HepG2 (cell line): Measurements from ENCODE around the gene WASHC3. TPM values are rescaled to one million over a fixed set of nuclear protein-coding genes. Genes with fewer than 3 reads are reported as not detected.

Experiments
- ATAC-seq: fragments of 200-7000 bp; cut with Tn5 transposase; 3 replicates; pipeline ENCODE4 v1.9.1; 2020; ENCODE audit warnings: mild to moderate bottlenecking, moderate library complexity
- BruUV-seq: library from RNA; stranded (reverse); fragments of 400-500 nt; replicated peaks from 2 replicates; lab custom pipeline; 2021; lab: Mats Ljungman, UMichigan
- CTCF ChIA-PET: fragments of 300-600 bp; formaldehyde crosslinking; extraction: SDS; loops from one replicate; lab custom pipeline; 2021; ENCODE audit warnings: low total read pairs, inconsistent platforms, low intra/inter-chr PET ratio; lab: Yijun Ruan, JAX
- POLR2A ChIA-PET: fragments of 350-600 bp; sonication (Branson Sonifier 250); formaldehyde crosslinking; loops from one replicate; lab custom pipeline; 2020; ENCODE audit warnings: antibody characterized with exemption, inconsistent platforms; lab: Yijun Ruan, JAX
- DNase-seq: peaks from one replicate; pipeline ENCODE4 v3.0.0-alpha.2; 2015; ENCODE audit warnings: low spot score
- FAIRE-seq: peaks from 3 replicates; lab custom pipeline; 2011; peaks lifted over from hg19 to GRCh38; lab: Jason Lieb, UNC
- H2AFZ ChIP-seq: one replicate; pipeline ENCODE4 v1.6.1; 2011; ENCODE audit warnings: low read length, inconsistent platforms
- H3K27ac ChIP-seq: fragments of 300-600 bp; 3 replicates; pipeline ENCODE4 v1.8.0; 2011; ENCODE audit warnings: mixed run types, mild to moderate bottlenecking, mixed read lengths, low read length, inconsistent platforms; ENCODE audit not compliant: insufficient read depth; ENCODE audit errors: extremely low read length
- H3K27me3 ChIP-seq, 2 experiments: fragments of 200-600 bp in 1 of 2; 2 replicates in 1 of 2; 3 replicates in 1 of 2; pipeline versions ENCODE4 v1.6.0 to v1.8.0; 2011; ENCODE audit warnings: low read length in 2 of 2, mild to moderate bottlenecking in 2 of 2, moderate library complexity in 2 of 2, inconsistent platforms in 1 of 2; ENCODE audit not compliant: insufficient read depth in 2 of 2, control insufficient read depth in 1 of 2
- H3K36me3 ChIP-seq, 2 experiments: fragments of 200-600 bp in 1 of 2; replicated peaks in 1 of 2; 2 replicates in 1 of 2; 3 replicates in 1 of 2; pipeline versions ENCODE4 v1.5.1 to v1.8.0; 2011; ENCODE audit warnings: low read length in 2 of 2, inconsistent platforms in 1 of 2; ENCODE audit not compliant: insufficient read depth in 2 of 2, control insufficient read depth in 1 of 2
- H3K4me1 ChIP-seq: 2 replicates; pipeline ENCODE4 v1.5.1; 2012; ENCODE audit warnings: low read length, inconsistent platforms; ENCODE audit not compliant: insufficient read depth
- H3K4me2 ChIP-seq: 2 replicates; pipeline ENCODE4 v1.6.0; 2011; ENCODE audit warnings: low read depth, low read length, inconsistent platforms
- H3K4me3 ChIP-seq, 3 experiments: fragments of 200-600 bp in 1 of 3; sonication (generic), shearing (Covaris generic) in 1 of 3; replicated peaks in 1 of 3; 2 replicates each; pipeline ENCODE4 v1.5.1; 2011 to 2016; ENCODE audit warnings: low read length in 3 of 3, inconsistent platforms in 2 of 3, low read depth in 2 of 3, mild to moderate bottlenecking in 2 of 3, control low read depth in 1 of 3, mixed read lengths in 1 of 3; ENCODE audit not compliant: insufficient read depth in 1 of 3
- H3K79me2 ChIP-seq: one replicate; pipeline ENCODE4 v1.6.1; 2011; ENCODE audit warnings: low read length, inconsistent platforms; ENCODE audit not compliant: insufficient read depth
- H3K9ac ChIP-seq: 2 replicates; pipeline ENCODE4 v1.6.0; 2011; ENCODE audit warnings: mild to moderate bottlenecking, low read depth, low read length, inconsistent platforms; ENCODE audit not compliant: insufficient read depth
- H3K9me3 ChIP-seq: 2 replicates; pipeline ENCODE4 v1.5.1; 2012; ENCODE audit warnings: mild to moderate bottlenecking, low read length
- H4K20me1 ChIP-seq: 2 replicates; pipeline ENCODE4 v1.6.0; 2011; ENCODE audit warnings: inconsistent platforms, mild to moderate bottlenecking, low read length, moderate library complexity; ENCODE audit not compliant: insufficient read depth
- HIVEP1 ChIP-seq: sonication (generic); formaldehyde crosslinking; IDR thresholded peaks from 2 replicates; pipeline ENCODE4 v1.4.0; 2020; ENCODE audit warnings: mild to moderate bottlenecking, missing genetic modification reagents
- LCORL ChIP-seq, 2 experiments: fragments of 450-650 bp in 1 of 2; sonication (generic) in 1 of 2; formaldehyde crosslinking in 1 of 2; IDR thresholded peaks; 2 replicates each; pipeline versions ENCODE4 v1.5.0 to v1.6.1; 2017 to 2020; ENCODE audit warnings: antibody characterized with exemption in 1 of 2, missing genetic modification reagents in 1 of 2
- RBM22 ChIP-seq: fragments of 200-400 bp; formaldehyde crosslinking; optimal IDR thresholded peaks from 2 replicates; pipeline ENCODE3; 2017; ENCODE audit warnings: mild to moderate bottlenecking, low read length, moderate library complexity
- RFX1 ChIP-seq: fragments of 450-650 bp; IDR thresholded peaks from 2 replicates; pipeline ENCODE4 v1.6.1; 2017
- RFX3 ChIP-seq: IDR thresholded peaks from 2 replicates; pipeline ENCODE4 v1.6.1; 2016; ENCODE audit warnings: missing biosample characterization, missing genetic modification reagents
- SALL2 ChIP-seq: sonication (generic); formaldehyde crosslinking; IDR thresholded peaks from 2 replicates; pipeline ENCODE4 v1.8.1; 2023; ENCODE audit warnings: mild to moderate bottlenecking, missing genetic modification reagents, inconsistent platforms
- ZNF577 ChIP-seq: sonication (generic); formaldehyde crosslinking; IDR thresholded peaks from 2 replicates; pipeline ENCODE4 v1.4.0; 2020; ENCODE audit warnings: mild to moderate bottlenecking, low read depth, missing genetic modification reagents, borderline replicate concordance
- ZNF614 ChIP-seq: IDR thresholded peaks from 2 replicates; pipeline ENCODE4 v1.6.1; 2018; ENCODE audit warnings: missing biosample characterization, missing genetic modification reagents, inconsistent platforms, borderline replicate concordance
- ZNF615 ChIP-seq: sonication (generic); formaldehyde crosslinking; IDR thresholded peaks from 2 replicates; pipeline ENCODE4 v1.5.0; 2020; ENCODE audit warnings: mild to moderate bottlenecking, missing genetic modification reagents, borderline replicate concordance
- WGBS: methylation state at CpG from one replicate; pipeline ENCODE4 v1.1.6; 2017; ENCODE audit warnings: low lambda C conversion rate; 5-methylcytosine and 5-hydroxymethylcytosine counted together
- in situ Hi-C: cut with HindIII; loops from 2 replicates; pipeline ENCODE4 v1.10.0; 2017; ENCODE audit warnings: low pct_unique_long_range_greater_than_20kb; ENCODE audit not compliant: extremely low pct_ligation_motif_present
- intact Hi-C: fragments of 100-400 bp; cut with micrococcal nuclease; formaldehyde crosslinking; loops from one replicate; pipeline ENCODE4 v1.10.0; 2022; ENCODE audit not compliant: unreplicated experiment
- polyA plus RNA-seq, 8 experiments: library from polyadenylated mRNA; depleted of rRNA in 3 of 8; stranded (reverse) in 7 of 8; unstranded in 1 of 8; fragments of >200 nt; fragmentation: Illumina TruSeq in 4 of 8; extraction: Trizol in 4 of 8; gene quantifications; 2 replicates each; pipeline versions ENCODE4 v1.2.1 to v1.2.3, GENCODE V29; 2011 to 2016; ENCODE audit warnings: low read depth in 4 of 8, missing spikeins in 1 of 8, mixed read lengths in 1 of 8; ENCODE audit not compliant: insufficient read depth in 1 of 8
- total RNA-seq, 5 experiments: library from RNA; depleted of rRNA; stranded (reverse); fragments of >200 nt; fragmentation: Illumina TruSeq; extraction: Trizol; gene quantifications; 2 replicates each; pipeline ENCODE4 v1.2.3, GENCODE V29; 2016; ENCODE audit warnings: low read depth in 1 of 5
- TF ChIP-seq, protein P1 (sequence below): sonication (generic); formaldehyde crosslinking; IDR thresholded peaks from 2 replicates; pipeline ENCODE4 v1.4.0; 2020; ENCODE audit warnings: mild to moderate bottlenecking, missing genetic modification reagents
- TF ChIP-seq, protein P2 (sequence below): sonication (generic); formaldehyde crosslinking; IDR thresholded peaks from 2 replicates; pipeline ENCODE4 v1.4.0; 2020; ENCODE audit warnings: missing genetic modification reagents, mild to moderate bottlenecking, borderline replicate concordance
- TF ChIP-seq, protein P3 (sequence below): sonication (generic); formaldehyde crosslinking; IDR thresholded peaks from 2 replicates; pipeline ENCODE4 v1.5.1; 2020; ENCODE audit warnings: mild to moderate bottlenecking, missing genetic modification reagents, moderate library complexity
- TF ChIP-seq, protein P4 (sequence below): sonication (generic); formaldehyde crosslinking; IDR thresholded peaks from 2 replicates; pipeline ENCODE4 v1.4.0; 2020; ENCODE audit warnings: missing genetic modification reagents

Gene WASHC3
- total and polyA plus RNA-seq, 2 of the 13 experiments (the other 11 are each of a cell fraction or from before 2014, with no cell fraction given), result 32.7 to 47.3 TPM

DNA sequence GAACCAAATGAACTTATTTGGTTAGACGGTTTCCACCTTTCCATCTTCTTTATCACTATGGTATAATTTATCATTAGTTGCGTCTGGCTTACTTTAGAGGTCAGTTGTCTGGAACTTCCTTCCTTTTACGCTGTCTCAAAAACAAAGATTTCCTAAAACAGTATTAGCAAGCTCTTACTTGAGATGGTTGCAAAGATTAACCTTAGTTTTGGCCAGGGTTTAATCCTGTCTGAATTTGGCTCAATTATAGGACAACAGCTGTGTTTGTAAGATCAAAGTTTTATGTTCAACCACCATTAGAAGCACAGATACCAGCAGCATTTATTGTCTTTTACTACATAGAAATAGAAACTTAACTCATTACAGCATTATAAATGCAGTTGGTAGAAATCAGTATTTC, 7.9 kb upstream of the WASHC3 start (continued):
- no peak for TF ChIP-seq RFX1
- TF ChIP-seq HIVEP1 (CRISPR knock-in tag), result no peak

DNA sequence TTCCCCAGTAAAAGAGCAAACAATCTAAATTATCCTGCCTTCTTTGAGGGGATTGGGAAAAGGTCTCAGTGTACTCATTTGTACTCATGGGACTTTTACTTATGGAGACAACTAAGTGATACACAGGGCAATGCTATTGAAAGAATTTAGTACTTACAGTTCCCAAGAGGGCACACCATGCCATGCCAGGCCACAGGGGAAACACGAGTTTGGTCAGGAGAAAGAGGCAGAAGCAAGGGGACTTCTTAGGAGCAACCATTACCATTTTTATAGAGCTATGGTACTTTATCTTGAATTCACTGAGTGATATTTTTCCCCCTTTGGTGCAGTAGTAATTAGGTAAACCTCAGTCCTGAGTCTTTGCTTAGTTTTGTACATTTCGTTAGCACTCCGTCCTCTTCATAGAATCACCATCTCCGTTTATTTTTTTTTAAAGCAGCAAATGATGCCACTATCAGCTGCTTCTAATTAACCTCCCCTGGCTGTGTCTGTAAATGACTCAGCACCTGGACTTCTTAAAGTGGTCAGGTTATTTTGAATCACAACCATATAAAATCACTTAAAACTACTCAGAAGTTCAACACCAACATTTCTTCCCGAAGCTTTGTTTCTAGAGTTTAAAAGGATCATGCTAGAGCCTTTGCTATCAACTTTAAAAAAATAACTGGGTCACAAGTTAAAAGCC, 5.9 kb upstream of the WASHC3 start:
- no peak overlapping the region for H3K27ac ChIP-seq
- no peak for DNase-seq
- no peaks in the 10 kb centered on the region for H3K79me2 ChIP-seq
- H2AFZ ChIP-seq, result no peak overlapping the region
- no peak for FAIRE-seq
- no peaks in the 10 kb centered on the region for H4K20me1 ChIP-seq
- H3K4me1 ChIP-seq, result peaks cover 8% of the 10 kb centered on the region
- in situ Hi-C loops, result no loop called here
- ATAC-seq, result no peak
- no peaks in the 10 kb centered on the region for H3K27me3 ChIP-seq
- intact Hi-C loops, result no loop called here
- H3K9me3 ChIP-seq, result no peaks in the 10 kb centered on the region
- no peak overlapping the region for H3K9ac ChIP-seq
- no peaks in the 10 kb centered on the region for H3K36me3 ChIP-seq
- BruUV-seq, result no TSS peak
- no peak overlapping the region for H3K4me3 ChIP-seq
- WGBS, result 81% methylated on average over 5 of the region's 5 CpGs
- no peak overlapping the region for H3K4me2 ChIP-seq
- POLR2A ChIA-PET, result no interaction called here
- CTCF ChIA-PET, result no interaction called here
- TF ChIP-seq ZNF615 (CRISPR knock-in tag) (no peak), RFX1 (no peak), LCORL (IDR thresholded peaks at IDR 0.05) (no peak), LCORL (CRISPR knock-in tag; IDR thresholded peaks at IDR 0.05) (no peak), ZNF577 (CRISPR knock-in tag) (no peak), SALL2 (no peak), ZNF614 (CRISPR knock-in tag) (no peak), RBM22 (no peak), RFX3 (CRISPR knock-in tag) (no peak)
- TF ChIP-seq, protein P1, sequence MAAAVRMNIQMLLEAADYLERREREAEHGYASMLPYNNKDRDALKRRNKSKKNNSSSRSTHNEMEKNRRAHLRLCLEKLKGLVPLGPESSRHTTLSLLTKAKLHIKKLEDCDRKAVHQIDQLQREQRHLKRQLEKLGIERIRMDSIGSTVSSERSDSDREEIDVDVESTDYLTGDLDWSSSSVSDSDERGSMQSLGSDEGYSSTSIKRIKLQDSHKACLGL, result no peak
- TF ChIP-seq, protein P2, sequence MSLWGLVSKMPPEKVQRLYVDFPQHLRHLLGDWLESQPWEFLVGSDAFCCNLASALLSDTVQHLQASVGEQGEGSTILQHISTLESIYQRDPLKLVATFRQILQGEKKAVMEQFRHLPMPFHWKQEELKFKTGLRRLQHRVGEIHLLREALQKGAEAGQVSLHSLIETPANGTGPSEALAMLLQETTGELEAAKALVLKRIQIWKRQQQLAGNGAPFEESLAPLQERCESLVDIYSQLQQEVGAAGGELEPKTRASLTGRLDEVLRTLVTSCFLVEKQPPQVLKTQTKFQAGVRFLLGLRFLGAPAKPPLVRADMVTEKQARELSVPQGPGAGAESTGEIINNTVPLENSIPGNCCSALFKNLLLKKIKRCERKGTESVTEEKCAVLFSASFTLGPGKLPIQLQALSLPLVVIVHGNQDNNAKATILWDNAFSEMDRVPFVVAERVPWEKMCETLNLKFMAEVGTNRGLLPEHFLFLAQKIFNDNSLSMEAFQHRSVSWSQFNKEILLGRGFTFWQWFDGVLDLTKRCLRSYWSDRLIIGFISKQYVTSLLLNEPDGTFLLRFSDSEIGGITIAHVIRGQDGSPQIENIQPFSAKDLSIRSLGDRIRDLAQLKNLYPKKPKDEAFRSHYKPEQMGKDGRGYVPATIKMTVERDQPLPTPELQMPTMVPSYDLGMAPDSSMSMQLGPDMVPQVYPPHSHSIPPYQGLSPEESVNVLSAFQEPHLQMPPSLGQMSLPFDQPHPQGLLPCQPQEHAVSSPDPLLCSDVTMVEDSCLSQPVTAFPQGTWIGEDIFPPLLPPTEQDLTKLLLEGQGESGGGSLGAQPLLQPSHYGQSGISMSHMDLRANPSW (CRISPR knock-in tag), result no peak
- TF ChIP-seq, protein P3, sequence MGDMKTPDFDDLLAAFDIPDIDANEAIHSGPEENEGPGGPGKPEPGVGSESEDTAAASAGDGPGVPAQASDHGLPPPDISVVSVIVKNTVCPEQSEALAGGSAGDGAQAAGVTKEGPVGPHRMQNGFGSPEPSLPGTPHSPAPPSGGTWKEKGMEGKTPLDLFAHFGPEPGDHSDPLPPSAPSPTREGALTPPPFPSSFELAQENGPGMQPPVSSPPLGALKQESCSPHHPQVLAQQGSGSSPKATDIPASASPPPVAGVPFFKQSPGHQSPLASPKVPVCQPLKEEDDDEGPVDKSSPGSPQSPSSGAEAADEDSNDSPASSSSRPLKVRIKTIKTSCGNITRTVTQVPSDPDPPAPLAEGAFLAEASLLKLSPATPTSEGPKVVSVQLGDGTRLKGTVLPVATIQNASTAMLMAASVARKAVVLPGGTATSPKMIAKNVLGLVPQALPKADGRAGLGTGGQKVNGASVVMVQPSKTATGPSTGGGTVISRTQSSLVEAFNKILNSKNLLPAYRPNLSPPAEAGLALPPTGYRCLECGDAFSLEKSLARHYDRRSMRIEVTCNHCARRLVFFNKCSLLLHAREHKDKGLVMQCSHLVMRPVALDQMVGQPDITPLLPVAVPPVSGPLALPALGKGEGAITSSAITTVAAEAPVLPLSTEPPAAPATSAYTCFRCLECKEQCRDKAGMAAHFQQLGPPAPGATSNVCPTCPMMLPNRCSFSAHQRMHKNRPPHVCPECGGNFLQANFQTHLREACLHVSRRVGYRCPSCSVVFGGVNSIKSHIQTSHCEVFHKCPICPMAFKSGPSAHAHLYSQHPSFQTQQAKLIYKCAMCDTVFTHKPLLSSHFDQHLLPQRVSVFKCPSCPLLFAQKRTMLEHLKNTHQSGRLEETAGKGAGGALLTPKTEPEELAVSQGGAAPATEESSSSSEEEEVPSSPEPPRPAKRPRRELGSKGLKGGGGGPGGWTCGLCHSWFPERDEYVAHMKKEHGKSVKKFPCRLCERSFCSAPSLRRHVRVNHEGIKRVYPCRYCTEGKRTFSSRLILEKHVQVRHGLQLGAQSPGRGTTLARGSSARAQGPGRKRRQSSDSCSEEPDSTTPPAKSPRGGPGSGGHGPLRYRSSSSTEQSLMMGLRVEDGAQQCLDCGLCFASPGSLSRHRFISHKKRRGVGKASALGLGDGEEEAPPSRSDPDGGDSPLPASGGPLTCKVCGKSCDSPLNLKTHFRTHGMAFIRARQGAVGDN, result no peak
- TF ChIP-seq, protein P4, sequence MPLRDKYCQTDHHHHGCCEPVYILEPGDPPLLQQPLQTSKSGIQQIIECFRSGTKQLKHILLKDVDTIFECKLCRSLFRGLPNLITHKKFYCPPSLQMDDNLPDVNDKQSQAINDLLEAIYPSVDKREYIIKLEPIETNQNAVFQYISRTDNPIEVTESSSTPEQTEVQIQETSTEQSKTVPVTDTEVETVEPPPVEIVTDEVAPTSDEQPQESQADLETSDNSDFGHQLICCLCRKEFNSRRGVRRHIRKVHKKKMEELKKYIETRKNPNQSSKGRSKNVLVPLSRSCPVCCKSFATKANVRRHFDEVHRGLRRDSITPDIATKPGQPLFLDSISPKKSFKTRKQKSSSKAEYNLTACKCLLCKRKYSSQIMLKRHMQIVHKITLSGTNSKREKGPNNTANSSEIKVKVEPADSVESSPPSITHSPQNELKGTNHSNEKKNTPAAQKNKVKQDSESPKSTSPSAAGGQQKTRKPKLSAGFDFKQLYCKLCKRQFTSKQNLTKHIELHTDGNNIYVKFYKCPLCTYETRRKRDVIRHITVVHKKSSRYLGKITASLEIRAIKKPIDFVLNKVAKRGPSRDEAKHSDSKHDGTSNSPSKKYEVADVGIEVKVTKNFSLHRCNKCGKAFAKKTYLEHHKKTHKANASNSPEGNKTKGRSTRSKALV (CRISPR knock-in tag), result no peak
